Measurements from ENCODE around the gene FAM168A.

DNA sequence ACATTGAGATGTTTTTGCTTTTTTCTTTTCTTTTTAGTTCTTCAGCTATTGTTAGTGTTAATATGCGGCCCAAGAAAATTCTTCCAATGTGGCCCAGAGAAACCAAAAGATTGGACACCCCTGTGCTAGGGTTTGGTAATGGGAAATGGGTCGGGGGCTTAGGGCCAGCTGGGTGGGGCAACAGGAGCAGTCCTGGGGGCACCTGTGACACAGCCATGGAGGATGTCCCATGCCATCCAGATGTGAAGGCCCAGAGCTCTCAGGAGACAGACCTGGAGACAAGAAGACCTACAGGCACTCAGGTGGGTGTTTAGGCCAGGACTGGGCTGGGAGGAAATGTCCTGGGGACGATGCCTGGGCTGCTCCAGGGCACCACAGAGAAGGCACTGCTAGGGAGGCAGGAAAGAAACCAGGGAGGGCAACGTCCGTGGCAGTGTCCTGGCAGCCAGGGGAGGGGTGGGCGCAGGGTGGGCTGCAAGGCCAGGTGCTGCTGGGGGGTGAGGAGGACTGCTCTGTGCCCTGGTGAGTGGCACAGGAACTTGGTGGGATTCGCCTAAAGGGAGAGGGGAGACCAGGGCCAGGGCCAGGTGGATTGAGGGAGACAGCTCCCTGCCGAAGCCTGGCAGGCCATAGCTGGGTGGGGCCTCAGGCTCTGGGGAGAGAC is 200.3 kb downstream of the FAM168A start:
- TF ChIP-seq, protein P1, sequence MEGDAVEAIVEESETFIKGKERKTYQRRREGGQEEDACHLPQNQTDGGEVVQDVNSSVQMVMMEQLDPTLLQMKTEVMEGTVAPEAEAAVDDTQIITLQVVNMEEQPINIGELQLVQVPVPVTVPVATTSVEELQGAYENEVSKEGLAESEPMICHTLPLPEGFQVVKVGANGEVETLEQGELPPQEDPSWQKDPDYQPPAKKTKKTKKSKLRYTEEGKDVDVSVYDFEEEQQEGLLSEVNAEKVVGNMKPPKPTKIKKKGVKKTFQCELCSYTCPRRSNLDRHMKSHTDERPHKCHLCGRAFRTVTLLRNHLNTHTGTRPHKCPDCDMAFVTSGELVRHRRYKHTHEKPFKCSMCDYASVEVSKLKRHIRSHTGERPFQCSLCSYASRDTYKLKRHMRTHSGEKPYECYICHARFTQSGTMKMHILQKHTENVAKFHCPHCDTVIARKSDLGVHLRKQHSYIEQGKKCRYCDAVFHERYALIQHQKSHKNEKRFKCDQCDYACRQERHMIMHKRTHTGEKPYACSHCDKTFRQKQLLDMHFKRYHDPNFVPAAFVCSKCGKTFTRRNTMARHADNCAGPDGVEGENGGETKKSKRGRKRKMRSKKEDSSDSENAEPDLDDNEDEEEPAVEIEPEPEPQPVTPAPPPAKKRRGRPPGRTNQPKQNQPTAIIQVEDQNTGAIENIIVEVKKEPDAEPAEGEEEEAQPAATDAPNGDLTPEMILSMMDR (IDR thresholded peaks at IDR 0.05), result no peak
- TF ChIP-seq POLR2A (IDR thresholded peaks at IDR 0.05), result no peak

All from lower leg skin (tissue), 3 donors.